ENCODE data around the gene SHROOM4.

- TF ChIP-seq, protein P1, sequence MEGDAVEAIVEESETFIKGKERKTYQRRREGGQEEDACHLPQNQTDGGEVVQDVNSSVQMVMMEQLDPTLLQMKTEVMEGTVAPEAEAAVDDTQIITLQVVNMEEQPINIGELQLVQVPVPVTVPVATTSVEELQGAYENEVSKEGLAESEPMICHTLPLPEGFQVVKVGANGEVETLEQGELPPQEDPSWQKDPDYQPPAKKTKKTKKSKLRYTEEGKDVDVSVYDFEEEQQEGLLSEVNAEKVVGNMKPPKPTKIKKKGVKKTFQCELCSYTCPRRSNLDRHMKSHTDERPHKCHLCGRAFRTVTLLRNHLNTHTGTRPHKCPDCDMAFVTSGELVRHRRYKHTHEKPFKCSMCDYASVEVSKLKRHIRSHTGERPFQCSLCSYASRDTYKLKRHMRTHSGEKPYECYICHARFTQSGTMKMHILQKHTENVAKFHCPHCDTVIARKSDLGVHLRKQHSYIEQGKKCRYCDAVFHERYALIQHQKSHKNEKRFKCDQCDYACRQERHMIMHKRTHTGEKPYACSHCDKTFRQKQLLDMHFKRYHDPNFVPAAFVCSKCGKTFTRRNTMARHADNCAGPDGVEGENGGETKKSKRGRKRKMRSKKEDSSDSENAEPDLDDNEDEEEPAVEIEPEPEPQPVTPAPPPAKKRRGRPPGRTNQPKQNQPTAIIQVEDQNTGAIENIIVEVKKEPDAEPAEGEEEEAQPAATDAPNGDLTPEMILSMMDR (IDR thresholded peaks at IDR 0.05), result no peak
- TF ChIP-seq POLR2AphosphoS5 (IDR thresholded peaks at IDR 0.05; ENCODE audit: low read depth, low read length), result no peak
- TF ChIP-seq SIN3A (IDR thresholded peaks at IDR 0.05; ENCODE audit: borderline replicate concordance, insufficient read depth, low read depth, low read length), result no peak
- TF ChIP-seq TCF7L2 (IDR thresholded peaks at IDR 0.05; ENCODE audit: low read depth, low read length), result no peak
- TF ChIP-seq REST (IDR thresholded peaks at IDR 0.05; ENCODE audit: insufficient read depth in 1 of 2, low read depth in 2 of 2, low read length in 1 of 2), result no peak
These were observed 186.3 kb downstream of the SHROOM4 start for GRCh38 chrX:50627696-50628095.

Data from Panc1 (cell line).